HG02763 (cell line): ENCODE data around the gene MYORG.

Experiments
- ATAC-seq: cut with Tn5 transposase; IDR thresholded peaks from one replicate; pipeline ENCODE4 v1.9.1; 2021; ENCODE audit warnings: mild to moderate bottlenecking, moderate library complexity; ENCODE audit not compliant: unreplicated experiment

Gene MYORG

DNA sequence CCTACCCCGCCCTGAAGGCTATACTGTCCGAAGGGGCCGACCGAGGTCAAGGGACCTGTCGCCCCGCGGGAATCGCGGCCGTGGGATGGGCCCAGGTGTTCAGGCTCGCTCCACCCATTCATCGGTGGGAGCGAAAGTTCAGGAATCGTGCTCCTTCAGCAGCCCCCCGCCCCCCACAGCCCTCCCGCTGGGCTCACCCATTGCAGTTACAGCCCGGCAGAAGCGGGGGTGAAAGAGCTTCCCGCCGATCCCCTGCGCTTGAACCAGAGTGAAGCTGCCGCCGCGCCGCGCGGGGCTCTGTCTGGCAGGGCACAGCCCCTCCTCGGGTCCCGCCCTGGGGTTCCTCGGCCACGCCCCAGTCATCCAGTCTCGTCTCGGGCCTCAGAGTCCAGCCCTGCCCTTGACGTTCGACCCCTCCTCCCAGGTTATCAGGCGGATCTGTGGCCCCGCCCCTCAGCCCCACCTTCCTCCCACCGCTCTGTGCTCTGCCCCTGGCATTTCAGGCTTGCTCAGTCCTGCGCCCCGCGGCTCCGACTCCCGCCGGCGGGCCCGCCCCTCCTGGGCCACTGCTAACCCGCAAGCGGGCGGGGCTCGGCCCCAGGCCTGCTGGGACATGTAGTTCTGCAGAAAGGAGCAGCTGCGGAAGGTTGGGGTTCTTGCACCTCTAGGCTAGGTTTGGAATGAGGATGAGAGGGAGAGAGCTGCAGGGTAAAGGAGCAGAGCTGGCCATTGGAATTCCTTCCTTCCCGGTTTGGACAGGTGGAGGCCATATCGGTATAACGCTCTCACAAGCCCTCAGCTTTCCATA, at the start of gene MYORG:
MYORG (minus strand) TSS at position 303 of the 808 bp plus-strand sequence. CDS start 3,955 bp downstream, outside the sequence.
- ATAC-seq, result peak; percentile 83

DNA sequence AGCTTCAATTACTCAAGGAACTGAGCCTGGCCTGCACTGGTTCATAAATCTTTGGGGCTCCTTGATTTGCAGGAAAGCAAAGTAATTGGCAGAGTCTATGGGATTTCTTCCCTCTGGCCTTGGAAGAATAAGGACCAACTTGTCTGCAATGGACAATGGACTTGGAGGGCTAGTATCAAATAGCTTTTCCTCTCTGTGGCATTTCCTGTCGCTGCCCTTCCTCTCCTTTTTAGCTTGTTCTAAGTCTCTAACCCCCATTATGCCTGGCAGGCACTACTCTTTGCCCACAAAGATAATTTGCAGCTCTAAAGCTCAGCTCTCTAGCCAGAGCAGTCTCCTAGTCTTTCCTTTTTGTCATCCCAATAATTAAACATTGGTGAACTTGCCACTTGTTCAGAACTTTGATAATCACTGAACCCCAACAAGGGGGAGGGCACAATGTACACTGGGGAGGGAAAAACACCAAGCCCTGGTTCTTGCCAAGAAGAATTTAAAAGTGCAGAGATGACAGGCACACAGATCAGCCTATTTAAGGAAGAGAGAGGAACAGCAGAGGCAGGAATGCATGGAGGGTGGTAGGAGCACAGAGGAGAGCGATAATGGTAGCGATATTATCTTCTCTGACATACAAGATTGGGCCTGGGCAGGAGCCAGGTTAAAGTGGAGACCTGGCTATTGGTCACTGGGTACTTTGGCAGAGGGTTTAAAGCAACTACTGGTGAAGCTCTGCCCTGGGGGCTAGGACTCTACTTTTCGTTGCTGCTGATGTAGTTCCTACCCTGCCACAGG, 43.2 kb upstream of the MYORG start:
- no peak for ATAC-seq

DNA sequence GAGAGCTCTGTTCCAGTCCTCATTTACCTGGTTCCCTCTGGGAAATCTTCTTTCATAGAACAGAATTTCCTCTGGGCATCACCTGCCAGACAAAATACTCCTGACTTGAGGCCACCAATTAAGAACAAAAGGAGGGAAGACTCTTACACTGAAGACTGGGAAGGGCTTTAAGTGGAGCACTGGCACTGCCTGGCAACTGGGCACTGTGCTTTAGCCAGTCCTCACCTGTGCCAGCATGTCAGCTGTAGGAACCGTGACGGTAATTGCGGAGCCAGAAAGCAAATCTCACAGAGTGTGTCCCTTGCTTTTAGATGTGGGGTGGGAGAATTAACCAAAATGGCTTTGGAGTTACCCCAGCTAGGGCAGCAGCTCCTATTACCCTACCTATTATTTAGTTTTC, 41.0 kb upstream of the MYORG start:
- ATAC-seq, result no peak

DNA sequence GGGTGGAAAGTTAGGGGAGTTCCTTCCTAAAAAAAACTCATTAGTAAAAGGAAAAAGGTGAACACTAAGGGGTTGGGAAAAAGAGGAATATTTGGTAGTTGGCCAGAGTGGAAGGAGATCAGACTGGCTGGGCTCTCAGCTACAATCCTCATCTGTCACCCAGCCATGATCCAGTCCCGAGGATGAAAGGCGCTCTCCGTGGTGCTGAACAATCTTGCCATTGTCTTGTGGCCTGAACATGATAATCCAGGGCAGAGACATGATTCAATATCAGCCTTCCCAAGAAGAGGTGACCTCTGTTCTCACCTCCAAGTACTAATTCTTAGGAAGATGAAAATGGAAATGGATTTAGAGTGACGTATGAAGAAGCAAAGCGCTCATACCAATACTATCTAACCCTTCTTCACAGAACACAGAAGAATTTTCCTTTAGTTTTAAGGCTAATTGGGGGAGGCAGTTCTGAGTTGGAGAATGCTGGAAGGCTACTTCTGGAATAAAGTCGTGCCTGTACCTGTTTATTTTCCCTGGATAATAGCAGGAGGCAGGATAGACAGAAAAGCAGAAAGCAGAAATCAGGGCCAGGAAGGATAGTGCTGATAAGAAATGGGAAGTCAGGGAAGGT, 36.6 kb upstream of the MYORG start:
- ATAC-seq, result no peak

DNA sequence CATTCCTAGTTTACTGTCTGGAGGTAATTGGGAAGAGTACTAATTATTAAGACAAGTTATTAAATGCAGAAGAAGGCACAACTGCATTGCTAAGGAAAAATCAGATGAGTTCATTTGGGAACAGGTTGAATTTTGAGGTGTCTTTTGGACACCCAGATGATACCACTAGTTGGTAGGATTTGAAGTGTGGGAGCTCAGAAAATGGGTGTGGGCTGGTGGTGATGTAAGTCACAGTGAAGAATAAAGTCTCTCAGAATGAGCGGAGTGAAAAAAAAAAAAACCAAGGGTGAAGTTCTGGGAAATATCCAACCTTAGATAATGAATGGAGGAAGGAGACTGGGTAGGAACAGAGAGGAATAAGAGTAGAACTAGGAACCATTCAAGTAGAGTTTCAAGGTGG, 35.6 kb upstream of the MYORG start:
- no peak for ATAC-seq

DNA sequence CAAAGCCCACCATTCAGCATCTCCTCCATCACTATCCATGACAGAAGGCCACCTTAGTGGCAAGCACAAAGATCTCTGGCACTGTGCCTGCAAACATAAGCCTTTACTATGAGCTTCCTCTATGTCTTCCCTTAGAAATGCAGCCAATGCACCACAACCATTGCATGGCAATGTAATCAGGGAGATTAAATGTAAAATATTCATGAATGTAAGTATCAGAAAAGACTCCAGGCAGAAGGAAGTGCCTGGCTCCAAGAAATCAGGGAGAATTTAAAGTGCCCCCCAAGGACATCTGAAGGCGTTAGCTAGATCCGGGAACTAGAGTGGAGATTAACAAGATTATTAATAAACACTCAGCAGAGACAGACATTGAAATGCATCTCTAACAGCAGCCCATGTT, 32.5 kb upstream of the MYORG start:
- no peak for ATAC-seq

DNA sequence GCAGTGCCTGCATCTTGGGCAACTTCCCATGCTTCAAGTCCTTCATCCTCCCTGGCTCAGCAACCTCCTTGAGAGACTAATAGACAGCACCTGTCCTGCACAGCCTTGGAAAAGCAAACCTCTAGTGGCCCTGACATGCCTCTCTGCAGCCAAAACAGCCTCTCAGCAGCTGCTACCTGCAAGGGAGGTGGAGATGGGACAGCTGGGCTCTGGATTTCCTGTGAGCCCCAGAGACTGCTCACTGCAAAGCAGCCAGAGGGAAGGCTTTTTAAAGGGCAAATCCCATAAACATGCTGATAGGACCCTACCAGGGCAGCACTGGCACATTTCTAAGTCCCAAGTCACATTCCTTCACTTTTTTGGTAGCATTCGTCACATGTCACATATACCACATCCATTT, 31.5 kb upstream of the MYORG start:
- ATAC-seq, result no peak

DNA sequence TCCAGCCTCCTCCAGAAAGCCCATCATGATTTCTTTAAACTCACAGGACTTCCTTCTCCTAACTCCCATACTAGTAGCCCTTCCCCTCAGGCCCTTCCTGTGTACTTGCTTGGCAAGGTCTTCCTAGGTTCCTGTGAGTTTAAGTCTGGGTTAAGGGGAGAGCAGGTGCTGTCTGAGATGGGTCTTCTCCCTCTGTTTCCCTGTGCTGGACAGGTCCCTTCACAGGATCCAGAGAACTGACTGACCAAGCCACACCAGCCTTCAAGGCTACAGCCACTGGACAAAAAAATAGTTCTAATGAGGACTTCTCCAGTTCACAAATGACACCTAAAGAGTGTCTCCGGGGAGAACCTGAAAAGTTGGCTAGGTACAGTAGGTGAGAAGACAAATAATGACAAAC, 29.5 kb upstream of the MYORG start:
- ATAC-seq, result no peak

DNA sequence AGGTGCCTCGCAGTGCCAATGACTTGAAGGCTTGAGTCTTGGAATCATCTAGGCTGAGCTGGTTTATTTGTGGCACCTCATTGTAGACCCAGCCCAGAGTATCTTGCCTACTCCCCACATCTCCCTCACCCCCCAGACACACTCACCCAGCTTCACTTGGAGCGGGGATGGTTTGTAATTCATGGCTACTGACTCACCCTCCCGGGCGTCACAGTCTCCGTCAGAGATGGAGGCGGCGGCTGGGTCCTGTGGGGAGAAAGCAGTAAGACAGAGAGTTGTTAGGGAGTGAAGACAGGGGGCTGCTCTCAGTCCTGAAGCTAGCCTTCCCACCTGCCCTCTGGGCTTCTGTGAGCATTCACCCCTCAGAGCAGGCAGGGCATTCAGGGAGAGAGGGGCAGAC, 29.0 kb upstream of the MYORG start:
- no peak for ATAC-seq

DNA sequence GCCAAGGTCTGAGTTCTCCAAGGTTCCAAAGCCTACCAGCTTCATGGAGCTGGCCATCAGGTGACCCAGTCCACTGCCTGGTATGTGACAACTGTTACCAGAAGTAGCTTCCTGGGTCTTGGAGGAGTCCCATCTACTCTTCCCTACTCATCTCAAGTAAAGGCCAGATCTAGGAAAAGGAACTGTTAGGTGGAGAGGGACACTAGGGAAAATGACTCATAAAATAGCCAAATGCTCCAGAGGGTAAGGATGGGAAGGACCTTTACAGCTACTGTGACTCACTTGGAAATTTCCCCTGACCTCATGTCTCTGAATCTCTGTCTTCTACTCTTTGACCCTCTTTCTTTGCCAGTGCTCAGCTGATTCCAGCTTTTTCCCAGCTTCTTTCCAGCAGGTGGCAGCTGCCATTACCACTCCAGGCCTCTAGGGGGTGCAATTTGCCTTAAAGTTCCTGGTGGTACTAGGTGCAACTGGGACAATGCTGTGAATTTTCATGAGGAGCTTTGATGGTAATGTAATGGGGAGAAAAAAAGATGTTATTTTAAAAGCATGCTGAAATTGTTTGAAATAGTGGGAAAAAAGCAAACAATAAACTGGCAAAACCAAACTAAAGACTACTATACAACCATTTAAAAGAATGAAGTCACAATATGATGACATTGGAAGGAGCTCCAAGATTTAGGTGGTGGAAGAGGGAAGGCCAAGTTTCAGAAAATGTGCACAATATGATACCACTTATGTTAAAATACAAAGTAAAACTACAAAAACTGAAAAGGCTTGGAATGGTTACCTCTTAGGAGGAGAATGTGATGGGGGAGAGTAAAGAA, 27.1 kb upstream of the MYORG start:
- ATAC-seq, result no peak

DNA sequence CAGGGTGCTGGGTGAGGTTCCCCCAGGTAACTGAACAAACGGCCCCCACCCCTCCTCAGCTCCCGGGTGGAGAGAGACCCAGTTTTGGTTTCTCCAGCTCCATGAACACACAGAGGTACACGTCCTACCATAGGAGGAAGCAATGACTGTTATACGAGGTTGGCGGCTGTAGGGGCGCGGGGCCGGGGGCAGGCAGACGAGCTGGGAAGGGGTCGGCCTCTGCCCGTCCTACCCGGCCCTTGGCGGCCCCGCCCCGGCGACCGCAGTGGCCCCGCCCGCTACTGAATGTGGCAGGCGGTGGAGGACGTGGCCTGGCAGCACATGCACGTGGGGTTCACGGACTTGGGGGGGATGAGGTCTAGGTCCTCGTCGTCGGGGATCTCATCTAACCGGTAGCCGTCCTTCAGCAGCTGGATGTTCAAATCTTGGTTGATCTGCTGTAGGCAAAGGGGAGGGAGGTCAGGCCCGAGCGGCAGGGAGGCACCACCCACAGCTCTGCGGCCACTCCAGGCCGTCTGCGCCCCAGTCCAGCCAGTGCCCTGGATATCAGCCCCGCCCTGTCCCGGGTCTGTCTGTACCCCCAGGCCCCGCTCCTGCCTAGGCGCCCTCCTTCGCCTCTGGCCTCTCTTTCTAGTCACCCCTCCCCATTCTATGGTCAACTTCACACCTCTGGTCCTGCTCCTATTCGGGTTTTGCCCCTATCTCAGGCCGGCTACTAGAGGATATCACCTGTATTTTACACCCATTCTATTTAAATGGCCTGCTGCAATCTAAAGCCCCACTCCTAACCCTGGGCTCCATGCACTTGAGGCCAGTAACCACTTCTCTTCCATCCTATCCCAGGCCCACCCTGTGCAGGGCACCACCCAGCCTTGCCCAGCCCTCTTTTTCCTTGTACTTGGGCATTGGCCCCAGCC, 24.2 kb upstream of the MYORG start:
- no peak for ATAC-seq

DNA sequence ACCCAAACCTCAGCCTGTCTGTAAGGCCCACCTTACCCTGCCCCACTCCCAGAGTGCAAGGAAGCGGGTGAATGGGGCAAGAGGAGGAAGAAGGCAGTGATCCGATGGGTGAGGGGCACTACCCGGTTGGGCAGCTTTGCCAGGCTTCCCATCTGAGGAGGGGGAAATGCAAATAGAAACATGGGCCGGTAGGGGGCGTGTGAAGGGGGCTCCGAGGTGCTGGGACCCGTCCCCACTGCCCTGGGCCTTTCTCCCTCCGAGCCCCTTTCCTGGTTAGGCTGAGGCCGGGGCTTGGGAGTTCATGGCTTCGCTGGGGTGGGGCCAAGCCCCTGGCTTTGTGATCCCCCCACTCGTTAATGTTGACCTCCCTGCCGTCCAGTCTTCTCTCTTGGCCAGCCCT, 23.6 kb upstream of the MYORG start:
- ATAC-seq, result no peak

DNA sequence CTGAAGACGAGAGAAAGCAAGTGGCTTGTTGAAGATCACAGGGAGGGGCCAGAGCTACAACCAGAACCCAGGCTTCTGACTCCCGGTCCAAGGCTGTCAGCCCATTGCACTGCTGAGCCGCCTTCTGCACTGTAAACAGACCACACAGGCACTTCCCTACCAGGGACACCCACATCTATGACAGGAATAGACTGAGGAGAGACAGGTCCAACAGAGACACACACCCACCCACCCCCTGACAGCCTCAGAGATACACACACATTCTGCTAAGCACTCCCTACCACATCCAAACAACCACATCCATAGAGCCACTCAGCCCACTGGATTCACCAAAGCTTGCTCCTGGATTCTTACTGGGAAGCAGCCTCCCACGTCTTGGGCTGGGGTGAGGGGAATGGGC, 23.0 kb upstream of the MYORG start:
- ATAC-seq, result no peak

DNA sequence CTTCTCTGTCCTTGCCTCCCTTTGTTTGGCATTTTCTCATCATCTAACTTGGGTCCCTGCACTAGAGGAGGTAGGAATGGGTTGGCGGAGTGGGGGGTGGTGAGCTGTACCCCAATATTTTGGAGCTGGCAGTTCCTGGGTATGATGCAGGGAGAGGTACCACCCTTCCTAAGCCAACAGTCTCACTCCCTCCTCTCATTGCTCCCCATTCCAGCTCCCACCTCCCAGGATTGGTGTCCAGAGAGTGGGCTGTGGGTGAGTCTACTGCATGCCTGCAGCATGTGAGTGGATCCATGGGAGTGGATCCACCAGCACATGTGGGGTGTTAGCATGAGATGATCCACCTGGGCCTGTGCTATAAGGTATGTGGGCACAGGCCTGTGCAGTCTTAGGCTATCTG, 22.2 kb upstream of the MYORG start:
- ATAC-seq, result no peak

DNA sequence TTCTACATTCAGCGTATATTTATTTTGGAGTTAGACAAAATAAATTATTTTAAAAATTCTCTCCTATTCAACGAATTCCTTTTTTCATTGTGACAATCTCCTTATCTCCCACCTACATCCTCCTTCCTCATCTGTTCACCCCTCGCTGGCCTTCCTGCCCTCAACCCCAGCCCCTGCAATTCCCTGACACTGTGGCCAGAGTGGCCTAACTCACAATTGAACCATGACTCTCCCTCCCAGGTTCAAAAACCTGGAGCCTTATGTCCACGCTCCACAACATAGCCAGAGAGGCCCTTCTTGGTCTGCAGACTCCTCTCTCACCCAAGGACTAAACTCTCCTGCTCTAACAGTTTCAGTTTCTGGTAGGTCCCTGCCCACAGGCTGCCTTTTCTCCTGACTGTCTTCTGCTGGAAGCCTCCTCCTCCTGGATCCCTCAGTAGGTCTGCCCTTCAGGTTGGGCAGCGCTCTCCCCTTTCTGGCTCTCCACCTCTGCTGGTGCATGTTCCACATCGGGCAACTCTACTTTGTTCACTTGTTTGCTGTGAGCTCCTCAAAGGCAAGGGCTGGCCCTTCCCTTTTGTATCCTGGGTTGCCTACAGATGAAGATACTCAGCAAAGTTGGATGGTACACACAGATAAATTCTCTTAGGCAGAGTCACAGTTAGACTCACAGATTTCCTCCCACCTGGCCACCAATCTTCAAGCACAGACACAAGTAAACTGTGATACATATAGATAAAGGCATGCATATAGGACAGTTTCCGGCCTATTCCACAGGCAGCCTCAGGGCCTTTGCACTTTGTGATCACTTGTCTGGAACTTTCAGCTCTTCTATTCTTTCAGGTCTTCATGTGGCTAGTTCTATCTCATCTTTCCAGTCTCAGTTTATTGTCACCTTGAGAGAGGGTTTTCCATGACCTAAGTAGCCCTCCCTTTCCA, 19.8 kb upstream of the MYORG start:
- ATAC-seq, result no peak

DNA sequence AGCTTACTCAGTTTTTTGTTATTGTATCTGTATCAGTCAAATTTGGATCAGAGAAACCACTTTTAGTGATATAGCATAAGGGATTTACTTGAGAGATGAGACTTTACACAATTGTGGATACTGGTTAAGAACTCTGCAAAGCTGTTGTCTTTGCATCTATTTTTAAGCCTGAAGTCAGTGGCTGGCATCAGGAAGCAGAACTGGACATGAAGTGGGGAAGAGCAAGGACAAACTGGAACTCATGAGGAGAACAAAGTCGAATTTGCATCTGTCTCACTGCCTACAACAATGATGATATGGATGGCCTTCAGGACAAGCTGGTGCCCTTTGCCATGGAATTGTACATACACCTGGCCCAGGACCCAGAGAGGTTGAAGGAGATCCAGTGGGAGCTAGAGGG, 15.8 kb upstream of the MYORG start:
- no peak for ATAC-seq

DNA sequence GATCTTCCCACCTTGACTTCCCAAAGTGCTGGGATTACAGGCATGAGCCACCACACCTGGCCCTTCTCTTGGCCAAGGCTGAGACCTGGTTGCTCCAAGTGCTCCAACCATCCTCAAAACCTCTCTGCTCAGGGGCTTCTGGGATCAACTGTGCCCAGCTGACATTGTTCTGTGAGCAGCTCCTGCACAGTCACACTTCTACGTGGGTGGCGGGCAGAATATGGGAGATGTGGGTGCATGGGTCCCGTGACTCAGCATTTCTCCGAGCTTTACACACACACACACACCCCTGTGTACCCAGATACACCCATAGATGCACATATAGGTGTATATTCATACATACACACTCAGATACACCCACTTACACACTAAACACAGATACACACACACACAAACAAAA, 10.5 kb upstream of the MYORG start:
- ATAC-seq, result no peak

DNA sequence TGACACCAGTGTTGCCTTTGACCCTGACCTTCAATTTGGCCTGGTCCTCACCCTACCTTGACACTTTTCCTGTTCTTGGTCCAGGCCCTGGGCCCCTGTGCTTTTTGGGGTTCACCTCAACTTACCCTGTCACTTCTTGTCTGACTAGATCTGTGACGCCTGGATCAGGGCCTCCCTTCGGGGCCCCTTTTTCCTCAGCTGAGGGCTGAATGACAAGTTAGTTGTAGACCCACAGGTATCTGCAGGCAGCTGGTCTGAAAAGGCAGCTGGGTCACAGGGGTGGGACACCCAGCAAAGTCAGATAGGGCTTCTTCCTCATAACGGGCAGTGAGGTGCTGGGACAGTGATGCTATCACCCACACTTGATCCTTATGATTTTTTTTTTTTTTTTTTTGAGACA, 10.0 kb upstream of the MYORG start:
- ATAC-seq, result no peak
